Measurements from ENCODE around the gene KANK2. TPM values are rescaled to one million over a fixed set of nuclear protein-coding genes. Genes with fewer than 3 reads are reported as not detected.
A peak's percentile ranks its signal among the peaks of the same experiment; 100 is the strongest.

The KANK2 gene
- total and polyA plus RNA-seq, 8 donors = 19.0 to 48.7 (median 28.7) TPM

DNA sequence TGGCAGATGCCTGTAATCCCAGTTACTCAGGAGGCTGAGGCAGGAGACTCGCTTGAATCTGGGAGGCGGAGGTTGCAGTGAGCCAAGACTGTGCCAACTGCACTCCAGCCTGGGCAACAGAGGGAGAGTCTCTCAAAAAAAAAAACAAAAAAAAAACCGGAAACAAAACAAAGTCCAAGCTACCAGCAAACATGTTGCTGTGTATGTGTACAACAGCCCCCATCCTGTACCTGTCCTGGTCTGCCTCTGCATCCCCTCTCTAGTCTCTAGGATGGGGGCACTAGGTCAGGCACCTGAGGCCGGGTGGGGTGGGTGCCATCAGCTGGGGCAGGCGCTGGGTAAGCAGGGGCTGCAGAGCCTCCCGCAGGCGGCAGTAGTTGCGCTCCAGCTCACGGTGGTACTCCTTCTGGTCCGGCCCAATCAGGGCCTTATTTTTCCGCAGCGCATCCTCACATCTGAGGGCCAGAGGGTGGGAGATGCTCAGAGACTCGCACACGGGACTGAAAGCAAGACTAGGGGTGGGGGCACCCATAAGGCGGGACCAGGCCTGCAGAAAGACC, 2.8 kb upstream of the KANK2 start:
- peaks cover 0 to 5% (median 0%) of the 10 kb centered on the region in 3 donors for H3K4me1 ChIP-seq
- H3K27ac ChIP-seq = no peak overlapping the region
- H3K27me3 ChIP-seq = no peaks in the 10 kb centered on the region
- H3K36me3 ChIP-seq = no peaks in the 10 kb centered on the region
- WGBS, 2 donors = 88 to 93% methylated on average over 15 of the region's 15 CpGs
- ATAC-seq (no peak), DNase-seq (no peak), FAIRE-seq (no peak)
- H3K4me3 ChIP-seq = no peak overlapping the region
- intact Hi-C loops (cut with DNase I) = loop anchor here in 2 of 3 donors (5.0 to 10.0 kb wide), 2 partner anchors 68 to 165 kb away; no protein-coding TSS in a partner anchor
- H3K9me3 ChIP-seq = no peaks in the 10 kb centered on the region
- TF ChIP-seq CTCF (IDR thresholded peaks at IDR 0.05) = no peak

- no peaks in the 10 kb centered on the region for H3K27me3 ChIP-seq
- no peaks in the 10 kb centered on the region for H3K9me3 ChIP-seq
- no peak overlapping the region for H3K27ac ChIP-seq
- TF ChIP-seq CTCF (IDR thresholded peaks at IDR 0.05) = no peak
- H3K4me1 ChIP-seq = peaks cover 0 to 5% (median 0%) of the 10 kb centered on the region in 3 donors
- H3K4me3 ChIP-seq = no peak overlapping the region
- DNase-seq (no peak), ATAC-seq (no peak), FAIRE-seq (no peak)
- H3K36me3 ChIP-seq = no peaks in the 10 kb centered on the region
- intact Hi-C loops (cut with DNase I) = no loop called here
- WGBS, 2 donors = 69 to 94% methylated on average over 5 of the region's 5 CpGs
These were observed 2.2 kb upstream of the KANK2 start for GRCh38 chr19:11199517-11199916.

GRCh38 chr19:11198769-11199424, 1.6 kb upstream of the KANK2 start:
- intact Hi-C loops (cut with DNase I) = no loop called here
- Histone ChIP-seq H3K36me3 (peaks cover 0 to 1% (median 0%) of the 10 kb centered on the region in 3 donors), H3K27ac (peak overlapping the region in 1 of 4 donors; percentile 37), H3K27me3 (no peaks in the 10 kb centered on the region), H3K9me3 (no peaks in the 10 kb centered on the region), H3K4me1 (peaks cover 0 to 5% (median 0%) of the 10 kb centered on the region in 3 donors), H3K4me3 (no peak overlapping the region)
- no peak for TF ChIP-seq CTCF (IDR thresholded peaks at IDR 0.05)
- no peak for ATAC-seq
- DNase-seq = no peak
- no peak for FAIRE-seq
- WGBS, 2 donors = 69 to 70% methylated on average over 7 of the region's 7 CpGs

DNA sequence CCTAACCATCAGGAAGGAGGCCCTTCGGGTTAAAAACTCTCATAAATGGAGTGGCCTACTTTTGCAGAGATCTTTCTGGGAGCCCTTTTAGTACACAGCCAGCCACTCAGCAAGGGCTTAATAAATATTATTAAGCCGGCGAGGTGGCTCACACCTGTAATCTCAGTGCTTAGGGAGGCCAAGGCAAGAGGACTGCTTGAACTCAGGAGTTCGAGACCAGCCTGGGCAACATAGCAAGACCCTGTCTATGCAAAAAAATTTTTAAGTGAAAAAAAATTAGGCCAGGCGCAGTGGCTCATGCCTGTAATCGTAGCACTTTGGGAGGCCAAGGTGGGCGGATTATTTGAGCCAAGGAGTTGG, 810 bp upstream of the KANK2 start:
- Histone ChIP-seq H3K4me1 (peaks cover 0 to 5% (median 0%) of the 10 kb centered on the region in 3 donors), H3K36me3 (peaks cover 0 to 9% (median 6%) of the 10 kb centered on the region in 3 donors), H3K9me3 (no peaks in the 10 kb centered on the region), H3K4me3 (peak overlapping the region in 2 of 4 donors; percentile 57 to 61), H3K27me3 (no peaks in the 10 kb centered on the region), H3K27ac (peak overlapping the region; percentile 60 to 86 (median 76))
- no peak for TF ChIP-seq CTCF (IDR thresholded peaks at IDR 0.05)
- intact Hi-C loops (cut with DNase I) = no loop called here
- DNase-seq = no peak
- ATAC-seq = no peak
- 57 to 70% methylated on average over 7 of the region's 7 CpGs for WGBS, 2 donors
- no peak for FAIRE-seq

Measured in pancreas (tissue), 10 donors.